Measurements from ENCODE around the gene SNCB. TPM values are rescaled to one million over a fixed set of nuclear protein-coding genes. Genes with fewer than 3 reads are reported as not detected.

SNCB gene
- total and polyA plus RNA-seq, 2 experiments from 2014 or later: 2.4 to 3.0 TPM

GRCh38 chr5:176662371-176663333 is 32.3 kb upstream of the SNCB start:
- no peak for DNase-seq (ENCODE audit: low read depth in 1 of 2, low spot score in 1 of 2)
- Histone ChIP-seq H3K9me3 (ENCODE audit: low read depth) (no peaks in the 10 kb centered on the region), H3K27me3 (no peaks in the 10 kb centered on the region), H3K4me1 (ENCODE audit: low read depth) (no peaks in the 10 kb centered on the region), H3K36me3 (no peaks in the 10 kb centered on the region), H3K4me3 (no peak overlapping the region), H3K27ac (no peak overlapping the region)
- no peak for TF ChIP-seq CTCF (IDR thresholded peaks at IDR 0.05; ENCODE audit: low read depth, low read length)

DNA sequence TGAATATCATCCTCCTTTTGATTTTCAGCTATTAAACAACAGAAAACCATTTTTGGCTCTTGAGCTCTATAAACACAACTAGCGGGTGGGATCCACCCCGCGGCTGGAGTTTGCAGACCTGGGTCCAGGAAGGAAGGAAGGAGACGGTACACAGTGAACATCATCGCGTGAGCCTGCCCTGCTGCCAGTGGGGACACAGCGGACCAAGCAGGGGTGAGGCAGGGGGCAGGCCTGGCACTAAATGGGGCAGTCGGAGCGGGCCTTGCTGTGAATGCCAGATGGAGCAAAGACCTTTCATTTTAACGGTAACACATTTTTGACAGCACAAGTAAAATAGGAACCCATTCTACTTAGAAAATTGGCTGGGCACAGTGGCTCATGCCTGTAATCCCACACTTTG is 31.3 kb upstream of the SNCB start:
- H3K4me1 ChIP-seq (ENCODE audit: low read depth): no peaks in the 10 kb centered on the region
- no peaks in the 10 kb centered on the region for H3K36me3 ChIP-seq
- H3K4me3 ChIP-seq: no peak overlapping the region
- no peak for TF ChIP-seq CTCF (IDR thresholded peaks at IDR 0.05; ENCODE audit: low read depth, low read length)
- H3K9me3 ChIP-seq (ENCODE audit: low read depth): no peaks in the 10 kb centered on the region
- no peak overlapping the region for H3K27ac ChIP-seq
- no peaks in the 10 kb centered on the region for H3K27me3 ChIP-seq
- no peak for DNase-seq (ENCODE audit: low read depth in 1 of 2, low spot score in 1 of 2)

DNA sequence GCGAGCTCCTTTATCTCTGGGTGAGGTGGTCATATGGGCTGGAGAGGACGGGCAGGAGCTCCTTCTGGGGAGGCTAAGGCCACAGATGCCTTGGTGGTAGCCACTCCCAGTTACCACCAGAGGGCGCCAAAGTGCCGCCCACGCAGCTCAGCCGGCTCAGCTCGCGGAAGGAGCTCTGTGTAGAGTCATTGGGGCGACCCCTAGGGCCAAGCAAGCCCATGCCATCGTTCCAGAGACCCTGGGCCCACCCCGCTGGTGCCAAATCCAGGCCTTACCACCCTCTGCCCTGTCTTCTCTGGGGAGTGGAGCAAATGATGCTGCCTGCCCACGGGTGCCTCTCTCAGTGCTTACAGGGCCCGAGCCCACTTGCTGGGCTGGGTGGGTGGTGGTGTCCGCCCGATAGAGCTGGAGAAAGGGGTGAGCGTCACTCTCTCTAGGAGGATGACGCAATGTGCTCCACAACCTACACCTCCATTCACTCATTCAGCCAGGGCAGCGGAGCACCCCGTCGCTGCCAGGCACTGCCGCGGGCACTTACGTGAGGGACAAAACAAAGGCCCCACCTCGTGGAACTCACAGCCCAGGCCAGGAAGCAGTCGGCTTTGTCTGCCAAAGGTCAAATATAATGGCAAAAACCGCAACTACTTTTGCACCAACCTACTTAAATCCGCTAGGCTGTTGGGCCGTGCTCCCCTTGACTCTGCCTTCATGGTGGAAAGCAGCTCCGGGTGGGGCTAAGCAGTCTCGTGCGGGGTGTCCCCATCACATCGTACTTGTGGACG is 30.7 kb upstream of the SNCB start:
- Histone ChIP-seq H3K36me3 (no peaks in the 10 kb centered on the region), H3K27me3 (no peaks in the 10 kb centered on the region), H3K4me3 (no peak overlapping the region), H3K27ac (no peak overlapping the region), H3K4me1 (ENCODE audit: low read depth) (no peaks in the 10 kb centered on the region), H3K9me3 (ENCODE audit: low read depth) (no peaks in the 10 kb centered on the region)
- peak; percentile 95 for TF ChIP-seq CTCF (IDR thresholded peaks at IDR 0.05; ENCODE audit: low read depth, low read length)
- peak; percentile 81 to 88 for DNase-seq (ENCODE audit: low read depth in 1 of 2, low spot score in 1 of 2)

- Histone ChIP-seq H3K9me3 (ENCODE audit: low read depth) (no peaks in the 10 kb centered on the region), H3K4me1 (ENCODE audit: low read depth) (no peaks in the 10 kb centered on the region), H3K4me3 (no peak overlapping the region), H3K36me3 (no peaks in the 10 kb centered on the region), H3K27me3 (no peaks in the 10 kb centered on the region), H3K27ac (no peak overlapping the region)
- DNase-seq (ENCODE audit: low read depth in 1 of 2, low spot score in 1 of 2): no peak
- no peak for TF ChIP-seq CTCF (IDR thresholded peaks at IDR 0.05; ENCODE audit: low read depth, low read length)
Measured at GRCh38 chr5:176660530-176660859, 30.2 kb upstream of the SNCB start.

- H3K36me3 ChIP-seq: no peaks in the 10 kb centered on the region
- TF ChIP-seq CTCF (IDR thresholded peaks at IDR 0.05; ENCODE audit: low read depth, low read length): no peak
- no peaks in the 10 kb centered on the region for H3K4me1 ChIP-seq (ENCODE audit: low read depth)
Measured at GRCh38 chr5:176659860-176660461, 29.6 kb upstream of the SNCB start.

More at GRCh38 chr5:176659860-176660461, 29.6 kb upstream of the SNCB start:
- no peak for DNase-seq (ENCODE audit: low read depth in 1 of 2, low spot score in 1 of 2)
- Histone ChIP-seq H3K27me3 (no peaks in the 10 kb centered on the region), H3K4me3 (no peak overlapping the region), H3K27ac (no peak overlapping the region), H3K9me3 (ENCODE audit: low read depth) (no peaks in the 10 kb centered on the region)
